ENCODE results near the gene ZNF598.
A peak's percentile ranks its signal among the peaks of the same experiment; 100 is the strongest.
"Not testable (repeated sequence)": the region's sequence is repeated elsewhere in the genome, so short reads cannot be mapped to it uniquely, and the experiment has no call there.

The ZNF598 gene

DNA sequence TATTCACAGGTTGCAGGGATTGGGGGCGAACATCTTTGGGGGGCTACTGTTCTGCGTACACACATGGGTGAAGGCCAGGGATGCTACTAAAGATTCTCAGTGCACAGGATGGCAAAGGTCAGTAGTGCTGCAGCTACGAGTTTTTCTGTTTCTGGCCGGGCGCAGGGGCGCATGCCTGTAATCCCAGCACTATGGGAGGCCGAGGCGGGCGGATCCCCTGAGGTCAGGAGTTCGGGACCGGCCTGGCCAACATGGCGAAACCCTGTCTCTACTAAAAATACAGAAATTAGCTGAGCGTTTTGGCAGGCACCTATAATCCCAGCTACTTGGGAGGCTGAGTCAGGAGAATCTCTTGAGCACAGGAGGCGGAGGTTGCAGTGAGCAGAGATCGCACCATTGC is 3.9 kb upstream of the ZNF598 start:
- Histone ChIP-seq H3K36me3 (no peaks in the 10 kb centered on the region), H3K4me3 (ENCODE audit: low read depth, low read length) (no peak overlapping the region), H3K4me1 (no peaks in the 10 kb centered on the region; the same call in 1 of the 2 replicates), H3K27me3 (no peaks in the 10 kb centered on the region), H3K9me3 (no peaks in the 10 kb centered on the region)
- TF ChIP-seq, protein P1, sequence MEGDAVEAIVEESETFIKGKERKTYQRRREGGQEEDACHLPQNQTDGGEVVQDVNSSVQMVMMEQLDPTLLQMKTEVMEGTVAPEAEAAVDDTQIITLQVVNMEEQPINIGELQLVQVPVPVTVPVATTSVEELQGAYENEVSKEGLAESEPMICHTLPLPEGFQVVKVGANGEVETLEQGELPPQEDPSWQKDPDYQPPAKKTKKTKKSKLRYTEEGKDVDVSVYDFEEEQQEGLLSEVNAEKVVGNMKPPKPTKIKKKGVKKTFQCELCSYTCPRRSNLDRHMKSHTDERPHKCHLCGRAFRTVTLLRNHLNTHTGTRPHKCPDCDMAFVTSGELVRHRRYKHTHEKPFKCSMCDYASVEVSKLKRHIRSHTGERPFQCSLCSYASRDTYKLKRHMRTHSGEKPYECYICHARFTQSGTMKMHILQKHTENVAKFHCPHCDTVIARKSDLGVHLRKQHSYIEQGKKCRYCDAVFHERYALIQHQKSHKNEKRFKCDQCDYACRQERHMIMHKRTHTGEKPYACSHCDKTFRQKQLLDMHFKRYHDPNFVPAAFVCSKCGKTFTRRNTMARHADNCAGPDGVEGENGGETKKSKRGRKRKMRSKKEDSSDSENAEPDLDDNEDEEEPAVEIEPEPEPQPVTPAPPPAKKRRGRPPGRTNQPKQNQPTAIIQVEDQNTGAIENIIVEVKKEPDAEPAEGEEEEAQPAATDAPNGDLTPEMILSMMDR (IDR thresholded peaks at IDR 0.05; ENCODE audit: low read depth, low read length): no peak
- no peak for DNase-seq

- not testable (repeated sequence) for H3K27me3 ChIP-seq; H3K4me3 ChIP-seq (ENCODE audit: low read depth, low read length); DNase-seq; H3K9me3 ChIP-seq; H3K4me1 ChIP-seq
- H3K36me3 ChIP-seq: peaks cover 11% of the 10 kb centered on the region
Observed at GRCh38 chr16:2011726-2012125, 2.1 kb upstream of the ZNF598 start.

- Histone ChIP-seq H3K36me3 (peaks cover 17% of the 10 kb centered on the region), H3K4me3 (ENCODE audit: low read depth, low read length) (peak overlapping the region; percentile 91), H3K27me3 (no peaks in the 10 kb centered on the region), H3K9me3 (no peaks in the 10 kb centered on the region), H3K4me1 (peaks cover 26% of the 10 kb centered on the region)
- DNase-seq: no peak
- TF ChIP-seq, protein P1 (IDR thresholded peaks at IDR 0.05; ENCODE audit: low read depth, low read length): no peak
Observed at GRCh38 chr16:2009164-2009711, 383 bp downstream of the ZNF598 start.

- TF ChIP-seq, protein P1 (IDR thresholded peaks at IDR 0.05; ENCODE audit: low read depth, low read length): no peak
- H3K36me3 ChIP-seq: peaks cover 18% of the 10 kb centered on the region
- DNase-seq: no peak
- peak overlapping the region; percentile 91 for H3K4me3 ChIP-seq (ENCODE audit: low read depth, low read length)
- no peaks in the 10 kb centered on the region for H3K27me3 ChIP-seq
- peaks cover 29% of the 10 kb centered on the region for H3K4me1 ChIP-seq
- no peaks in the 10 kb centered on the region for H3K9me3 ChIP-seq
Observed at GRCh38 chr16:2008631-2009163, 924 bp downstream of the ZNF598 start.

DNA sequence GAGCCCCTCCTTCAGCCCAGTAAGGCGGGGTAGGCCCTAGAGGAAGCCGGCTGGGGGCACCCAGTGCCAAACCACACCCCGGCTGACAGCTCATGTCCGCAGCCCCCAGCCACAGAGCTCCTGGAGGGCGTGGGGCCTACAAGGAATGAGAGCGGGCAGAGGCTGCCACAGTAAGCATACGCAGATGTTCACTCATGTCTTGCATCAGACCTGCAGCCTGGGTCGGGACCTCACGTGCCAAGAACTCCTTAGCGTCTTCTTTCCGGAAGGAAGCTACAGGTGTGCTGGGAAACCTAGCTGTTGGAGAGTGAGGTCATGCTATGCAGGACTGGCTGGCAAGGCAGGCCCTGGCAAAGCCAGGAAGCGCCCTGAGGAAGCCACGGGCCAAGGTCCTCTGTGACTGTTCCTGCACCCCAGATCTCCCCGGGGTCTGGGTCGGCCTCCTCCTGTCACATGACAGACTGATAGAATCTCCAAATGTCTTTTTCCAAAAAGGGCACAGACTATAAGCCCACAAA is 1.6 kb downstream of the ZNF598 start:
- H3K27me3 ChIP-seq: no peaks in the 10 kb centered on the region
- TF ChIP-seq, protein P1 (IDR thresholded peaks at IDR 0.05; ENCODE audit: low read depth, low read length): no peak
- H3K4me1 ChIP-seq: peaks cover 29% of the 10 kb centered on the region
- H3K4me3 ChIP-seq (ENCODE audit: low read depth, low read length): peak overlapping the region; percentile 91
- peaks cover 24% of the 10 kb centered on the region for H3K36me3 ChIP-seq
- DNase-seq: no peak
- H3K9me3 ChIP-seq: no peaks in the 10 kb centered on the region

- Histone ChIP-seq H3K9me3 (no peaks in the 10 kb centered on the region), H3K36me3 (peaks cover 32% of the 10 kb centered on the region), H3K27me3 (no peaks in the 10 kb centered on the region), H3K4me3 (ENCODE audit: low read depth, low read length) (peak overlapping the region; percentile 91), H3K4me1 (peaks cover 29% of the 10 kb centered on the region)
- TF ChIP-seq, protein P1 (IDR thresholded peaks at IDR 0.05; ENCODE audit: low read depth, low read length): no peak
- no peak for DNase-seq
Observed at GRCh38 chr16:2007081-2007836, 2.4 kb downstream of the ZNF598 start.
